Measurements from ENCODE around the gene ANGEL2.

Gene ANGEL2

GRCh38 chr1:213015099-213016050 lies at the start of gene ANGEL2:
Gene ANGEL2 (minus strand): TSS chr1:213015867. CDS start chr1:213015671, 196 bp downstream.
- no peak for TF ChIP-seq CTCF (IDR thresholded peaks at IDR 0.05; ENCODE audit: unreplicated experiment in 3 of 3)
- Mint-ChIP-seq H3K9me3 (no peaks in the 10 kb centered on the region), H3K4me1 (peaks cover 20% of the 10 kb centered on the region), H3K4me3 (peak within 1 kb of the TSS; percentile 94 to 97 (median 96)), H3K36me3 (ENCODE audit: low read depth) (peaks cover 24% of the 10 kb centered on the region), H3K27ac (peak within 1 kb of the TSS; percentile 96 to 100 (median 99)), H3K27me3 (ENCODE audit: low read depth) (no peaks in the 10 kb centered on the region)

GRCh38 chr1:213061263-213061662 lies 45.6 kb upstream of the ANGEL2 start:
- Mint-ChIP-seq H3K27ac (no peak overlapping the region), H3K9me3 (peaks cover 5% of the 10 kb centered on the region), H3K27me3 (ENCODE audit: low read depth) (no peaks in the 10 kb centered on the region), H3K36me3 (ENCODE audit: low read depth) (peaks cover 11% of the 10 kb centered on the region), H3K4me3 (no peak overlapping the region), H3K4me1 (no peaks in the 10 kb centered on the region)
- TF ChIP-seq CTCF (IDR thresholded peaks at IDR 0.05; ENCODE audit: unreplicated experiment in 3 of 3): no peak

- H3K4me1 Mint-ChIP-seq: no peaks in the 10 kb centered on the region
- H3K9me3 Mint-ChIP-seq: peaks cover 5% of the 10 kb centered on the region
- H3K4me3 Mint-ChIP-seq: no peak overlapping the region
- no peak overlapping the region for H3K27ac Mint-ChIP-seq
- peaks cover 11% of the 10 kb centered on the region for H3K36me3 Mint-ChIP-seq (ENCODE audit: low read depth)
- TF ChIP-seq CTCF (IDR thresholded peaks at IDR 0.05; ENCODE audit: unreplicated experiment in 3 of 3): no peak
- no peaks in the 10 kb centered on the region for H3K27me3 Mint-ChIP-seq (ENCODE audit: low read depth)
Observed at GRCh38 chr1:213060836-213061235, 45.2 kb upstream of the ANGEL2 start.

- no peak for TF ChIP-seq CTCF (IDR thresholded peaks at IDR 0.05; ENCODE audit: unreplicated experiment in 3 of 3)
- peaks cover 16% of the 10 kb centered on the region for H3K36me3 Mint-ChIP-seq (ENCODE audit: low read depth)
Observed at GRCh38 chr1:213057264-213058059, 41.8 kb upstream of the ANGEL2 start.

GRCh38 chr1:213055767-213056166 lies 40.1 kb upstream of the ANGEL2 start:
- H3K27ac Mint-ChIP-seq: no peak overlapping the region
- peaks cover 6% of the 10 kb centered on the region for H3K9me3 Mint-ChIP-seq
- H3K4me1 Mint-ChIP-seq: peaks cover 26% of the 10 kb centered on the region
- no peaks in the 10 kb centered on the region for H3K27me3 Mint-ChIP-seq (ENCODE audit: low read depth)
- H3K36me3 Mint-ChIP-seq (ENCODE audit: low read depth): peaks cover 13% of the 10 kb centered on the region
- no peak overlapping the region for H3K4me3 Mint-ChIP-seq
- TF ChIP-seq CTCF (IDR thresholded peaks at IDR 0.05; ENCODE audit: unreplicated experiment in 3 of 3): no peak

More at GRCh38 chr1:213057264-213058059, 41.8 kb upstream of the ANGEL2 start:
- H3K4me1 Mint-ChIP-seq: peaks cover 16% of the 10 kb centered on the region
- H3K27ac Mint-ChIP-seq: no peak overlapping the region
- H3K9me3 Mint-ChIP-seq: peaks cover 5% of the 10 kb centered on the region
- H3K4me3 Mint-ChIP-seq: no peak overlapping the region
- H3K27me3 Mint-ChIP-seq (ENCODE audit: low read depth): no peaks in the 10 kb centered on the region

All from nephron (organoid).